Ascending aorta (tissue), 2 donors: ENCODE measurements around the gene PGRMC2. TPM values are rescaled to one million over a fixed set of nuclear protein-coding genes. Genes with fewer than 3 reads are reported as not detected.

Experiments
- DNase-seq, 2 donors: peaks; one replicate each; pipeline ENCODE4 v3.0.0-alpha.2; 2019; ENCODE audit warnings: low spot score in 2 of 2
- H3K27ac ChIP-seq, 2 donors: fragments of 200-600 bp; sonication (generic); one replicate each; pipeline ENCODE4 v1.5.1; 2016 to 2017; ENCODE audit warnings: mild to moderate bottlenecking in 1 of 2
- H3K27me3 ChIP-seq: fragments of 200-600 bp; sonication (generic); one replicate; pipeline ENCODE4 v1.5.1; 2017
- H3K36me3 ChIP-seq, 2 donors: fragments of 200-600 bp; sonication (generic); one replicate each; pipeline ENCODE4 v1.5.1; 2016
- H3K4me1 ChIP-seq, 2 donors: fragments of 200-600 bp; sonication (generic); one replicate each; pipeline ENCODE4 v1.5.1; 2016 to 2017; ENCODE audit warnings: mild to moderate bottlenecking in 1 of 2
- H3K4me3 ChIP-seq, 2 donors: fragments of 200-600 bp; sonication (generic); one replicate each; pipeline ENCODE4 v1.5.1; 2016 to 2017; ENCODE audit warnings: mild to moderate bottlenecking in 1 of 2
- H3K9me3 ChIP-seq, 2 donors: fragments of 200-600 bp; sonication (generic); one replicate each; pipeline ENCODE4 v1.5.1; 2016
- intact Hi-C: fragments of 100-400 bp; cut with DNase I; formaldehyde crosslinking; loops from one replicate; pipeline ENCODE4 v1.15.1; 2023
- total RNA-seq: library from RNA; depleted of rRNA; stranded (reverse); fragments of >200 nt; gene quantifications from one replicate; pipeline ENCODE4 v1.1.0, GENCODE V29; 2016
- TF ChIP-seq, protein P1 (sequence below), 3 experiments: fragments of 200-600 bp in 2 of 3; fragments of 450-650 bp in 1 of 3; sonication (generic) in 2 of 3; IDR thresholded peaks; one replicate each; pipeline ENCODE4 v1.5.1; 2016 to 2019; ENCODE audit warnings: antibody characterized with exemption in 3 of 3, mild to moderate bottlenecking in 1 of 3, moderate library complexity in 1 of 3

The PGRMC2 gene
- total RNA-seq, 1 donor from 2014 or later = 16.5 TPM

DNA sequence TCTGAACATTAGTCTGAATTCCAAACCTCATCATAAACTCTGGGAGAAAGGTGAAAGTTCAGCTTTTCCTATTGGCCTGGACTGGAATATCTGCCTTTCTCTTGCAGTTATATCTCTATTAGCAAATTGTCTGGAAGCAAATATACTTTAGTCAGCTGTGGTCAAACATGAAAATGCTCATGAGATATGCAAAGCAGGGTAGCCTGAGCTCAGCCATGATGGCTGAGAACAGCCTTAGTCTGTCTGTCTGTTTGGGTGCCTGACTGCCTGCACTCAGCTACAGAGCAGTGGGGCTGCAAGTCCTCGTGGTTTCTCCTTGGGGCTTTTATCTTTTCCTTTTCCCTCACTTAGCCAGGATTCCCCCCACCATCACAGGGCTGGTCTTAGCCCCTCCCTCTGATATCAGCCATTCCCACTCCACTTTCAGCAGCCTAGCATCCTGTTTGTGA lies 19.5 kb upstream of the PGRMC2 start:
- DNase-seq = no peak
- H3K36me3 ChIP-seq = no peaks in the 10 kb centered on the region
- no peaks in the 10 kb centered on the region for H3K9me3 ChIP-seq
- TF ChIP-seq, protein P1, sequence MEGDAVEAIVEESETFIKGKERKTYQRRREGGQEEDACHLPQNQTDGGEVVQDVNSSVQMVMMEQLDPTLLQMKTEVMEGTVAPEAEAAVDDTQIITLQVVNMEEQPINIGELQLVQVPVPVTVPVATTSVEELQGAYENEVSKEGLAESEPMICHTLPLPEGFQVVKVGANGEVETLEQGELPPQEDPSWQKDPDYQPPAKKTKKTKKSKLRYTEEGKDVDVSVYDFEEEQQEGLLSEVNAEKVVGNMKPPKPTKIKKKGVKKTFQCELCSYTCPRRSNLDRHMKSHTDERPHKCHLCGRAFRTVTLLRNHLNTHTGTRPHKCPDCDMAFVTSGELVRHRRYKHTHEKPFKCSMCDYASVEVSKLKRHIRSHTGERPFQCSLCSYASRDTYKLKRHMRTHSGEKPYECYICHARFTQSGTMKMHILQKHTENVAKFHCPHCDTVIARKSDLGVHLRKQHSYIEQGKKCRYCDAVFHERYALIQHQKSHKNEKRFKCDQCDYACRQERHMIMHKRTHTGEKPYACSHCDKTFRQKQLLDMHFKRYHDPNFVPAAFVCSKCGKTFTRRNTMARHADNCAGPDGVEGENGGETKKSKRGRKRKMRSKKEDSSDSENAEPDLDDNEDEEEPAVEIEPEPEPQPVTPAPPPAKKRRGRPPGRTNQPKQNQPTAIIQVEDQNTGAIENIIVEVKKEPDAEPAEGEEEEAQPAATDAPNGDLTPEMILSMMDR (IDR thresholded peaks at IDR 0.05) = no peak
- intact Hi-C loops = no loop called here
- H3K4me3 ChIP-seq = no peak overlapping the region
- no peak overlapping the region for H3K27ac ChIP-seq
- H3K4me1 ChIP-seq = peaks cover 0 to 5% of the 10 kb centered on the region in 2 donors
- no peaks in the 10 kb centered on the region for H3K27me3 ChIP-seq

DNA sequence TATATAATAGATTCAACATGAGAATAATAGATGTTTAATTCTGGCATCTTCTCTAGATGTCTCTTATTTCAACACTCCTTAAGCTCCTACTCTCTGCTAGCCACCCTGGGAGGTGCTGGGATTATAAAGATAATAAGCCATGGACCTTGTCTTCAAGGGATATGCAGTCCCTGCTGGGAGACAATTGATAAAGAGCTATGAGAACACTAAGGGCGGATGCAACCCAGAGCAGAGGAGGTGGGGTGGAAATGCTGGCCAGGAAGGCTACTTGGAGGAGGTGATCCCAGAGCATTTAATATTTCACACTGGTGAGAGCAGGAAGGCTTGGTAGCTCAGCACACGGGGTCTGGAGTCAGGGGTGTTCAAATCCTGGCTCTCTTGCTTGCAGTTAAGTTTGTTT lies 18.3 kb upstream of the PGRMC2 start:
- H3K4me1 ChIP-seq = peaks cover 0 to 5% of the 10 kb centered on the region in 2 donors

DNA sequence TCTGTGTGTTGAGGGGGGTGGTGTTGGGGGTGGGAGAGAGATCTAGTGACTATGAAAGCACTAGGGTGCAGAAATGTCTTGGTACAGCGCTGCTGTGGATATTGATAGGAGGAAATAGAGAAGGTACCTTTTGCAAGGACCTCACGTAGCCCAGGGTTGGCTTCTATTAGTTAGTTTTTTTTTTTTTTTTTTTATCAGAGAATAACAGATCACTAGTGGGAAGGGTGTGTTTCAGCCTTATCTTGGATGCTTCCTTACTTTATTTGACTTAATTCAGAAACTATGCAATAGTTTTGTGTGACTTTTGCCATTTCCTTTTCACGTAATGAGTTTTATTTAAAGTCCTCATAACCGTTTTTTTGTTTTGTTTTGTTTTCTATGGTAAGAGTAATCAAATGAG lies 16.4 kb upstream of the PGRMC2 start:
- Histone ChIP-seq H3K27me3 (no peaks in the 10 kb centered on the region), H3K9me3 (no peaks in the 10 kb centered on the region), H3K27ac (no peak overlapping the region), H3K4me1 (peaks cover 0 to 2% of the 10 kb centered on the region in 2 donors), H3K4me3 (no peak overlapping the region), H3K36me3 (no peaks in the 10 kb centered on the region)
- TF ChIP-seq, protein P1 (IDR thresholded peaks at IDR 0.05) = no peak
- intact Hi-C loops = no loop called here
- DNase-seq = no peak

More for the DNA sequence above, 18.3 kb upstream of the PGRMC2 start:
- H3K36me3 ChIP-seq = no peaks in the 10 kb centered on the region
- DNase-seq = no peak
- no peaks in the 10 kb centered on the region for H3K9me3 ChIP-seq
- TF ChIP-seq, protein P1 (IDR thresholded peaks at IDR 0.05) = no peak
- H3K4me3 ChIP-seq = no peak overlapping the region
- intact Hi-C loops = no loop called here
- no peak overlapping the region for H3K27ac ChIP-seq
- no peaks in the 10 kb centered on the region for H3K27me3 ChIP-seq

DNA sequence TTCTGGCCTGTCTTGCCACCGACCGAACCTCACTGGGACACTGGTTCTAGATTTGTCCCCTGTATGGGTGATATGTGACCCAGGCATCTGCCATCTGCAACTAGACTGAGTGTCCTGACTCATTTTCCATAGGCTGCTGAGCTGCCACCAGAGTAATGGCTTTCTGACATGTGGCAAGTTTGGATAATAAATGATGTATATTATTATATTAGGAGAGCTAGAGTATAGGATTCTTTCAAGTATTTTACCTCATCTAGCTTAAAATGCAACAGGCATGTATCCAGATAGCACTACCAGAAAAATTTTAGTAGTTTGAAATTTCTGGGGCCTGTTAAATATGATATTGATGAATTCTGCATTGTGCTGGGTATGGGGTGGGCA lies 15.8 kb upstream of the PGRMC2 start:
- H3K4me1 ChIP-seq = no peaks in the 10 kb centered on the region
- no peaks in the 10 kb centered on the region for H3K36me3 ChIP-seq
- no peak for DNase-seq
- H3K27me3 ChIP-seq = no peaks in the 10 kb centered on the region
- TF ChIP-seq, protein P1 (IDR thresholded peaks at IDR 0.05) = no peak
- no peak overlapping the region for H3K4me3 ChIP-seq
- intact Hi-C loops = no loop called here
- no peaks in the 10 kb centered on the region for H3K9me3 ChIP-seq
- no peak overlapping the region for H3K27ac ChIP-seq

DNA sequence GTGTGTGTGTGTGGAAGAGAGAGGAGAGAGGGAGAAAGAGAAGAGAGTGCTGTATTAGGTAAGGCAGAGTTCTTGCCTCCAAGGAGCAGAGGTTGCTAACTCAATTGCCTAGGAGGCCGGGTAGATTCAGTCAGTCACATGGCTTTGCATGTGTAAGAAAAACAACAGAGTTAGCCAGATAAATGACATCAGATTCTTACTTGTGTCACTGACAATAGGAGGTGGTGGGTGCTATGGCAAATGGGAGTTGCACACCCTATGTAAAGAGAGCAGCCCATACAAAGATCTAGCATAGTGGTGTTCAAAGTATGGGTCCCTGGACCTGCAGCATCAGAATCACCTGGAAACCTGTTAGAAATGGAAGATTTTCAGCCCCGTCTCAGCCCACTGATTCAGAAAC lies 14.4 kb upstream of the PGRMC2 start:
- H3K9me3 ChIP-seq = no peaks in the 10 kb centered on the region
- H3K36me3 ChIP-seq = no peaks in the 10 kb centered on the region
- no peak overlapping the region for H3K27ac ChIP-seq
- no peak overlapping the region for H3K4me3 ChIP-seq
- TF ChIP-seq, protein P1 (IDR thresholded peaks at IDR 0.05) = no peak
- H3K27me3 ChIP-seq = no peaks in the 10 kb centered on the region
- H3K4me1 ChIP-seq = no peaks in the 10 kb centered on the region
- DNase-seq = no peak
- intact Hi-C loops = no loop called here

DNA sequence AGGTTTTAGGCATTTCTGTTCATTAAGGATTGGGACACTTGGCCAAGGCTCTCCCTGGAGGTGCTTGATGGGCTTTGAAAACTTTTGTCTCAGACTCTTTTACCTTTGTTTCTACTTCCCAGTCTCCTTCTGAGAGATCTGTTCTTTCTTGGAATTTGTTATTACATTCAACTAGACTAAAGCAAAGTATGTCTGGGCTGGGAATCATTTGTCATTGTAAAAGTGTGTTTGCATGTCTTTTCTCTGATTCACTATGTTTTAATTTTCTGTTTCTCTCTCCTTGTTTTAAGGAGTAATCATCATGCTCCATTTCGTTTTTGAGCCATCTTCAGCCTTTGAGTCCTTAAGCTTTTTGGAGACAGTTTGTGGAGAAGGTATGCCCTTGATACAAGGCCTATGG lies 12.2 kb upstream of the PGRMC2 start:
- intact Hi-C loops = no loop called here
- TF ChIP-seq, protein P1 (IDR thresholded peaks at IDR 0.05) = no peak

More for the DNA sequence above, 12.2 kb upstream of the PGRMC2 start:
- Histone ChIP-seq H3K4me1 (no peaks in the 10 kb centered on the region), H3K36me3 (no peaks in the 10 kb centered on the region), H3K27ac (no peak overlapping the region), H3K27me3 (no peaks in the 10 kb centered on the region), H3K9me3 (no peaks in the 10 kb centered on the region), H3K4me3 (no peak overlapping the region)
- DNase-seq = no peak
